Fibroblast of pulmonary artery (primary cell): Measurements from ENCODE around the gene LDLRAD4.

ENCODE experiments used
- DNase-seq: peaks from one replicate; pipeline ENCODE4 v3.0.0-alpha.2; 2010; ENCODE audit warnings: low read depth
- H3K4me3 ChIP-seq: replicated peaks from 2 replicates; pipeline ENCODE4 v1.5.1; 2011; ENCODE audit warnings: low read depth, mild to moderate bottlenecking, control low read depth, low read length, moderate library complexity
- CTCF ChIP-seq: IDR thresholded peaks from 2 replicates; pipeline ENCODE4 v1.5.1; 2011; ENCODE audit warnings: mild to moderate bottlenecking, control low read depth, low read length, inconsistent platforms; ENCODE audit errors: missing control alignments

LDLRAD4 gene

GRCh38 chr18:13462686-13463085 lies 244.1 kb downstream of the LDLRAD4 start:
- no peak overlapping the region for H3K4me3 ChIP-seq
- no peak for TF ChIP-seq CTCF
- DNase-seq, result no peak

- H3K4me3 ChIP-seq, result no peak overlapping the region
- TF ChIP-seq CTCF, result no peak
- no peak for DNase-seq
Measured at GRCh38 chr18:13463526-13464210, 245.1 kb downstream of the LDLRAD4 start.

- DNase-seq, result peak; percentile 33
- TF ChIP-seq CTCF, result no peak
- H3K4me3 ChIP-seq, result no peak overlapping the region
Measured at GRCh38 chr18:13464432-13465123, 246.0 kb downstream of the LDLRAD4 start.

- TF ChIP-seq CTCF, result no peak
- H3K4me3 ChIP-seq, result no peak overlapping the region
- no peak for DNase-seq
Measured at GRCh38 chr18:13465124-13465446, 246.5 kb downstream of the LDLRAD4 start.

GRCh38 chr18:13465476-13465875 lies 246.9 kb downstream of the LDLRAD4 start:
- no peak for DNase-seq
- TF ChIP-seq CTCF, result no peak
- H3K4me3 ChIP-seq, result no peak overlapping the region

GRCh38 chr18:13470516-13471197 lies 252.1 kb downstream of the LDLRAD4 start:
- no peak for TF ChIP-seq CTCF
- no peak overlapping the region for H3K4me3 ChIP-seq
- no peak for DNase-seq
